Measurements from ENCODE around the gene ZFHX2. TPM values are rescaled to one million over a fixed set of nuclear protein-coding genes. Genes with fewer than 3 reads are reported as not detected.
A peak's percentile ranks its signal among the peaks of the same experiment; 100 is the strongest.

The ZFHX2 gene
- total and polyA plus RNA-seq, 2 of the 13 experiments (the other 11 are each of a cell fraction or from before 2014, with no cell fraction given) = 0.17 to 0.44 TPM

DNA sequence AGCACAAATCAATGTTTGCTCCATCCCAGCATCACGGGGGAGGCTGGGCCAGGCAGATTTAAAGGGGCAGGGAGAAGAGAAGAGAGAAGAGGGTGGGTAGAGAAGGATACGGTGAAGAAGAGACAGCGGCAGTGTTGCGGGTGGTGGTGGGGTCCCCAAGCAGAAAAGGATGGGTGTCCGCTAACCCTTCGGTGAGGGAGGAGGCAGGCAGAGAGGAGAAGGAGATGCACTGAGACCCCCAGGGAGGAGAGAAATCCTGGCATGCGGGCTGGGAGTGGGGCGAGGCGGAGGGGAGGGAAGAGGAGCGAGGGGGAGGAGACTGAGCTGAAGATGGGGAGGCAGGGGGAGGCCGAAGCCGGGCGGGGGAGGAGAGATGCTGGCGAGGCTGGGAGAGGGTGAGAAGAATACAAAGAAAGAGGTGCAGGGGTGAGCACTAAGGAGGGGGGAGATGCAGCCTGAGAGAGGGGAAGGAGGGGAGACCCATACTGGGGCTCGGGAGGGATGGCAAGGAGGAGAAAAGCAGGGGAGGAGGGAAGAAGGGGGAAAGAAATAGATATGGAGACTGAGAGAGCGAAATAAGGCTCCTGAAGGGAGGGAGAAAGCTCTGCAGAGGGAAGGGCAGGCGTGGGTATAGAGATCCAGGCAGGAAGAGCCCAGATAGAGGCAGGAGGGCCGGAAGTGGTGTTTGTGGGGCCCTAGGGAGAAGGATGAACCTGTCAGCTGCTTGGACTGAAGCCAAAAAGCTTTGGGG is 27.2 kb upstream of the ZFHX2 start, which contains the start of gene JPH4:
Gene JPH4 (minus strand): TSS at position 231 of the 751 bp plus-strand sequence. CDS start 1,337 bp downstream, outside the sequence.
- no TSS peak for BruUV-seq (replicated peaks)
- DNase-seq (ENCODE audit: low spot score) (no peak), ATAC-seq (no peak), FAIRE-seq (no peak)
- WGBS (ENCODE audit: low lambda C conversion rate) = 62% methylated on average over 18 of the region's 18 CpGs
- Histone ChIP-seq H3K36me3 (replicated peaks in 1 of 2; ENCODE audit: control insufficient read depth in 1 of 2, insufficient read depth in 2 of 2, low read length in 2 of 2) (no peaks in the 10 kb centered on the region), H3K27ac (ENCODE audit: extremely low read length, insufficient read depth, low read length) (peak within 1 kb of the TSS; percentile 78), H2AFZ (ENCODE audit: low read length) (no peak within 1 kb of the TSS), H3K9me3 (ENCODE audit: low read length) (no peaks in the 10 kb centered on the region), H3K79me2 (ENCODE audit: insufficient read depth, low read length) (no peaks in the 10 kb centered on the region), H3K9ac (ENCODE audit: insufficient read depth, low read depth, low read length) (no peak within 1 kb of the TSS), H3K4me3 (replicated peaks in 1 of 3; ENCODE audit: insufficient read depth in 1 of 3, low read depth in 2 of 3, low read length in 3 of 3) (no peak within 1 kb of the TSS), H4K20me1 (ENCODE audit: insufficient read depth, low read length) (no peaks in the 10 kb centered on the region), H3K4me1 (ENCODE audit: insufficient read depth, low read length) (peaks cover 40% of the 10 kb centered on the region), H3K27me3 (ENCODE audit: control insufficient read depth in 1 of 2, insufficient read depth in 2 of 2, low read length in 2 of 2) (no peaks in the 10 kb centered on the region), H3K4me2 (ENCODE audit: low read depth, low read length) (no peak within 1 kb of the TSS)
- intact Hi-C loops (cut with micrococcal nuclease; ENCODE audit: unreplicated experiment) = no loop called here
- CTCF ChIA-PET (ENCODE audit: low intra/inter-chr PET ratio, low total read pairs) = interaction anchor here (1.7 kb wide), 1 partner anchor 10 kb away, joined by 3 read pairs; no protein-coding TSS in a partner anchor
- 0 out of 2 replicates have a peak, but pooled peaks have one; percentile 24 for TF ChIP-seq SP4 (CRISPR knock-in tag; IDR thresholded peaks at IDR 0.05)
- TF ChIP-seq ZNF839 (CRISPR knock-in tag; IDR thresholded peaks at IDR 0.05; ENCODE audit: borderline replicate concordance) = no peak
- 0 out of 2 replicates have a peak, but pooled peaks have one; percentile 23 for TF ChIP-seq ZSCAN25 (CRISPR knock-in tag; IDR thresholded peaks at IDR 0.05)
- in situ Hi-C loops (cut with HindIII; ENCODE audit: extremely low pct_ligation_motif_present, low pct_unique_long_range_greater_than_20kb) = no loop called here
- POLR2A ChIA-PET = interaction anchor here (4.4 to 8.8 kb wide), 2 partner anchors 7 to 58 kb away, joined by 46 to 924 read pairs; partner anchors contain the start of gene DHRS2

DNA sequence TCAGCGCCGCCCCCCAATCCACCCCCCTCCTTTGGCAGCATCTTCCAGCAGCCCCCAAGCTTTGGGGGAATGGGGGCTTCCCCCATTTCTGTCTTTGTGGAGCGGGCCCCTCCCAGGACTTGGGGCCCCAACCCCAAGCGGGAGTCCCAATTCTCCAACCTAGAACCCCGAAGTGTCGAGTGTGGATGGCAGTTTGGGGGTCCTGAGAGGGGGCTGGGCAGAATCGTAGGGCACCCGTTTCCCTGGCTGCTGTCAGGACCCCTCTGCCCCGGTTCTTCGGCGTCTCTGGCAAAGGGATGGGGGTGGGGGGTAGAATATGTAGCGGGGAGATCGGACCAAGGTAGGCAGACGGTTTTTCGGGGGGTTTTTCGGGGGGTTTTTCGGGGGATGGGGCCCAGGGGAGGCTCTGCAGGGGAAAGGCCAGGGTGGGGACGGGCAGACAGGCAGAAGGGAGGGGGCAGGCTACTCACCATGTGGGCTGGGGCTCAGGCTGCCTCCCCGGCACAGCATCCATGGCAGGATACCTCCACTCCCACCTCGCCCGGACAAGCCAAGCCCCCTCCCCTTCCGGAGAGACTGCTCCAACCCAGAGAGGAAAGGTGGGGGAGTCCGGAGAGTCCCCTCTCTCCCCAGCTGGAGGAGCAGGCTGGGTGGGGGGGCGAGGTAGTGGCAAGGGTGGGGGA is 26.3 kb upstream of the ZFHX2 start:
- Histone ChIP-seq H3K79me2 (ENCODE audit: insufficient read depth, low read length) (no peaks in the 10 kb centered on the region), H3K27ac (ENCODE audit: extremely low read length, insufficient read depth, low read length) (no peak overlapping the region), H3K4me1 (ENCODE audit: insufficient read depth, low read length) (peaks cover 45% of the 10 kb centered on the region), H4K20me1 (ENCODE audit: insufficient read depth, low read length) (no peaks in the 10 kb centered on the region), H2AFZ (ENCODE audit: low read length) (no peak overlapping the region), H3K9ac (ENCODE audit: insufficient read depth, low read depth, low read length) (no peak overlapping the region), H3K9me3 (ENCODE audit: low read length) (no peaks in the 10 kb centered on the region), H3K4me2 (ENCODE audit: low read depth, low read length) (no peak overlapping the region), H3K4me3 (replicated peaks in 1 of 3; ENCODE audit: insufficient read depth in 1 of 3, low read depth in 2 of 3, low read length in 3 of 3) (no peak overlapping the region), H3K27me3 (ENCODE audit: control insufficient read depth in 1 of 2, insufficient read depth in 2 of 2, low read length in 2 of 2) (no peaks in the 10 kb centered on the region), H3K36me3 (replicated peaks in 1 of 2; ENCODE audit: control insufficient read depth in 1 of 2, insufficient read depth in 2 of 2, low read length in 2 of 2) (no peaks in the 10 kb centered on the region)
- TF ChIP-seq HNRNPK (IDR thresholded peaks at IDR 0.05; ENCODE audit: low read depth, low read length, poor library complexity, severe bottlenecking) (peak; percentile 19), PCBP1 (IDR thresholded peaks at IDR 0.05; ENCODE audit: borderline replicate concordance, low read depth, low read length) (0 out of 2 replicates have a peak, but pooled peaks have one; percentile 63), ZBTB21 (CRISPR knock-in tag; IDR thresholded peaks at IDR 0.05) (no peak)
- ATAC-seq (no peak), DNase-seq (ENCODE audit: low spot score) (no peak), FAIRE-seq (no peak)
- POLR2A ChIA-PET = interaction anchor here (8.8 kb wide), 1 partner anchor 59 kb away, joined by 924 read pairs; the partner anchor contains the start of gene DHRS2
- intact Hi-C loops (cut with micrococcal nuclease; ENCODE audit: unreplicated experiment) (no loop called here), in situ Hi-C loops (cut with HindIII; ENCODE audit: extremely low pct_ligation_motif_present, low pct_unique_long_range_greater_than_20kb) (no loop called here)
- no TSS peak for BruUV-seq (replicated peaks)
- 52% methylated on average over 24 of the region's 24 CpGs for WGBS (ENCODE audit: low lambda C conversion rate)
- CTCF ChIA-PET (ENCODE audit: low intra/inter-chr PET ratio, low total read pairs) = interaction anchor here (1.7 kb wide), 1 partner anchor 9 kb away, joined by 3 read pairs; no protein-coding TSS in a partner anchor

Measured in HepG2 (cell line).